Activated T-helper 2 cell treated with anti-CD3 and anti-CD28 coated beads, Interferon-gamma antibody, Interleukin-2, Interleukin-4, amounts not matched to agents 10 μg/mL and 5 μg/mL and 100 μg/mL, durations not matched to agents 14 hours and 24 hours and 36 hours (primary cell): ENCODE measurements around the gene DCDC2C. TPM values are rescaled to one million over a fixed set of nuclear protein-coding genes. Genes with fewer than 3 reads are reported as not detected.
"Not testable (repeated sequence)": the region's sequence is repeated elsewhere in the genome, so short reads cannot be mapped to it uniquely, and the experiment has no call there.

Experiments
- DNase-seq: peaks from one replicate; pipeline ENCODE4 v3.0.0; 2021; ENCODE audit warnings: low spot score
- H3K27ac Mint-ChIP-seq: one replicate; pipeline ENCODE4 v1.8.0; 2021; ENCODE audit warnings: mixed read lengths
- H3K27me3 Mint-ChIP-seq: one replicate; pipeline ENCODE4 v1.8.0; 2021; ENCODE audit warnings: low read depth, mixed read lengths
- H3K36me3 Mint-ChIP-seq: one replicate; pipeline ENCODE4 v1.8.0; 2021; ENCODE audit warnings: low read depth, mixed read lengths
- H3K4me1 Mint-ChIP-seq: one replicate; pipeline ENCODE4 v1.8.0; 2021; ENCODE audit warnings: low read depth, mixed read lengths
- H3K4me3 Mint-ChIP-seq: one replicate; pipeline ENCODE4 v1.8.0; 2021; ENCODE audit warnings: low read depth, mild to moderate bottlenecking, moderate library complexity, mixed read lengths
- H3K9me3 Mint-ChIP-seq: one replicate; pipeline ENCODE4 v1.8.0; 2021; ENCODE audit warnings: mixed read lengths
- intact Hi-C: fragments of 100-400 bp; cut with micrococcal nuclease; formaldehyde crosslinking; loops from one replicate; pipeline ENCODE4 v1.15.1; 2023
- total RNA-seq: library from RNA; stranded (reverse); gene quantifications from 2 replicates; pipeline ENCODE4 v1.2.3, GENCODE V29; 2022

The DCDC2C gene
- total RNA-seq, 1 donor from 2014 or later: not detected

- no peak for DNase-seq
- Mint-ChIP-seq H3K27ac (no peak overlapping the region), H3K27me3 (no peaks in the 10 kb centered on the region), H3K9me3 (peaks cover 10% of the 10 kb centered on the region), H3K36me3 (no peaks in the 10 kb centered on the region), H3K4me1 (no peaks in the 10 kb centered on the region), H3K4me3 (no peak overlapping the region)
- intact Hi-C loops: no loop called here
Observed at GRCh38 chr2:3814706-3815245, 111.4 kb downstream of the DCDC2C start.

DNA sequence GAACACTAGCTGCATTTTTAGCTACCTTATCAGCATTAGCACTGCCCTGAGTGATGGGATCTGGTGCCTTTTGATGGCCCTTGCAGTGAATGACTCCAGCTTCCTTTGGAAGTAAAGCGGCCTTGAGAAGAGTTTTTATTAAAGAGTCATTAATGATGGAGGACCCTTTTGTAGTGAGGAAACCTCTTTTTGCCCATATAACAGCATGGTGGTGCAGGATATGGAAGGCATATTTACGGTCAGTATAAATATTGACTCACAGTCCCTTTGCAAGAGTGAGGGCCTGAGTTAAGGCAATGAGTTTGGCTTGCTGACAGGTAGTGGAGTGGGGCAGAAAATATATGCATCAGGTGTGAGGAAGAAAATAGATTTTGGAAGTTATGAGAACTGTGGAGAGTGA lies 113.8 kb downstream of the DCDC2C start:
- H3K27ac Mint-ChIP-seq: not testable (repeated sequence)

GRCh38 chr2:3823748-3824147 lies 120.4 kb downstream of the DCDC2C start:
- H3K4me1 Mint-ChIP-seq: no peaks in the 10 kb centered on the region
- H3K27ac Mint-ChIP-seq: no peak overlapping the region
- H3K27me3 Mint-ChIP-seq: peaks cover 2% of the 10 kb centered on the region
- no peaks in the 10 kb centered on the region for H3K9me3 Mint-ChIP-seq
- no peaks in the 10 kb centered on the region for H3K36me3 Mint-ChIP-seq
- DNase-seq: no peak
- H3K4me3 Mint-ChIP-seq: no peak overlapping the region
- intact Hi-C loops: no loop called here

More for the DNA sequence above, 113.8 kb downstream of the DCDC2C start:
- H3K27me3 Mint-ChIP-seq, intact Hi-C loops, H3K9me3 Mint-ChIP-seq, DNase-seq, H3K36me3 Mint-ChIP-seq, H3K4me3 Mint-ChIP-seq, H3K4me1 Mint-ChIP-seq: not testable (repeated sequence)

DNA sequence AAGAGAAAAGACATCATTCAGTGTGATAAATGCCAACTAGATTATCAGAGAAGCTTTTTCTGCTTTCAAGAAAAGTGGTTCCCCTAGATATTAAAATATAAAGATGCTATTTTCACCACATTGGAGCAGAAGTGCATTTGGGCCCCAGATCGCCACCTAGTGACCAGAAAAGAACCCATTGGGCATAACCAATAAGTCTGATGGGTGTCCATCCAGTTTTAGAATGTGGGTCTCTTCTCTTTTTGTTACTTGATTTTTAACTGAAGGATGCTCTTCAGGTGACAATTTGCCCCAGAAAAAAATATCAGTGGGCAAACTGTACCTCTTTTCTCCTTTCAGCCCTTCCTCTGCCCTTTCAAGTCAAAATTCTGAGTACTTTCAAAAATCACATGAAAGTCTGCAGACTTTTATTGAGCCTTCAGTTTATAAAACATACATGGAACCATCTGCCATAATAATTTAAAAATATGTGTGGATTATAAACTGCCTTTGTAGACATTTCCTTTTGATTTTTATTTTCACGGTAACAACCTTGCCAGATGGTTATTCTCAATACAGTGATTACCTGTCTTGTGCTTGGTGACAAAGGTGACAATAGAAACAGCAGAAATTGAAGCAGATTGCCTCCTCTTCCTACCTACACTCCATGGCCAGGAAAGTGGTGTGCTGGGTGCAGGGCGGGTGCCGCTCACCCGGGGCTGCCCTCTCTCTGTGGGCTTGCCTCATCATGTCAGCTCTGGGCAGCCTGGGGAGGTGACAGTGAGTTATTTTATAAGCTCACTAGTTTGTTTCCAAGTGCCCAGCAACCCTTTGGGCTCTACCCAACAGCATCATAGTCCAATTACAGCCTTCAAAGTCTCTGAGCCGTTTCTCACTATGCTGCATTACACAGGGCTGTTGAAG lies 124.5 kb downstream of the DCDC2C start:
- DNase-seq: no peak
- intact Hi-C loops: no loop called here
- no peak overlapping the region for H3K4me3 Mint-ChIP-seq
- H3K4me1 Mint-ChIP-seq: no peaks in the 10 kb centered on the region
- H3K9me3 Mint-ChIP-seq: no peaks in the 10 kb centered on the region
- no peaks in the 10 kb centered on the region for H3K36me3 Mint-ChIP-seq
- no peak overlapping the region for H3K27ac Mint-ChIP-seq
- H3K27me3 Mint-ChIP-seq: peaks cover 2% of the 10 kb centered on the region

- Mint-ChIP-seq H3K9me3 (no peaks in the 10 kb centered on the region), H3K27ac (no peak overlapping the region), H3K27me3 (no peaks in the 10 kb centered on the region), H3K36me3 (no peaks in the 10 kb centered on the region), H3K4me1 (no peaks in the 10 kb centered on the region), H3K4me3 (no peak overlapping the region)
- DNase-seq: no peak
- intact Hi-C loops: no loop called here
Observed at GRCh38 chr2:3830796-3831195, 127.4 kb downstream of the DCDC2C start.

DNA sequence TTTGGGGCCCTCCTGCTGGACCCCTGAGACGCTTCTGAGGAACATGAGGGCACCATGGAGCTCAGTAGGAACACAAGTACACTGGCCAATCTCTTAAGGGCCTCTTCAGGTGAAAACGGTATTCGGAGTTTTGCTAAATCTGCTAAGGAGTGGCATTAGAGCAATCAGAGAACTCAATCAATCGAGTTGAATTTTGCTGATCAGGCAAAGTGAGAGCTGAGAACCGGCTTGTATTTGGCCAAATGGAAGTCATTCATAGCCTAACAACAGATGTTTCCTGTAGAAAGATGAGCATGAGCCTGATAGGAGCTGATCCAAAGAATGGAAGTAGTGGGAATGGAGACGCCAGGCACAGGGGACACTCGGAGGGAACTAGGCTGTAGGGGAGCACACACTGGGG lies 133.7 kb downstream of the DCDC2C start:
- Mint-ChIP-seq H3K27ac (no peak overlapping the region), H3K4me1 (no peaks in the 10 kb centered on the region), H3K9me3 (no peaks in the 10 kb centered on the region), H3K36me3 (no peaks in the 10 kb centered on the region), H3K4me3 (no peak overlapping the region), H3K27me3 (no peaks in the 10 kb centered on the region)
- no peak for DNase-seq
- intact Hi-C loops: no loop called here

DNA sequence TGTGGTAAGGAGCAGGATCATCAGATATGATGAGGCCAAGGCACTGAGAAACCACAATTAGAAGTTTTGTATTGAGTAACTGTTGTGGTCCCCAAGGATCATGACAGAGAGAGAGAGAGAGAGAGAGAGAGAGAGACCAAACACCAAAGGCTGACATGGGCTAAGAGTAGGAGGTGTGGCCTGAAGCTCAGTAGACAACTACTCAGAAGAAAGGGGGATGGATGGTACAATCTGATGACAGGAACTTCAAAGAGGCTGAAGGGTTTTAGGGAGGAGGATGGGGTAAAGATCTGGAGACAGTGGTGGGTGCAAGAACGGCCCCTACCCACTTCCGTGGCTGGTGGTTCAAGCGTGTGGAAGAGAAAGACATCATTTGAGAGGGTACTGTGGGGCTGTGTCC lies 135.0 kb downstream of the DCDC2C start:
- Mint-ChIP-seq H3K36me3 (no peaks in the 10 kb centered on the region), H3K9me3 (no peaks in the 10 kb centered on the region), H3K4me1 (no peaks in the 10 kb centered on the region), H3K4me3 (no peak overlapping the region), H3K27me3 (no peaks in the 10 kb centered on the region), H3K27ac (no peak overlapping the region)
- intact Hi-C loops: no loop called here
- no peak for DNase-seq

- H3K4me3 Mint-ChIP-seq: no peak overlapping the region
- no peaks in the 10 kb centered on the region for H3K4me1 Mint-ChIP-seq
- H3K9me3 Mint-ChIP-seq: no peaks in the 10 kb centered on the region
- H3K27me3 Mint-ChIP-seq: no peaks in the 10 kb centered on the region
- no peak overlapping the region for H3K27ac Mint-ChIP-seq
- H3K36me3 Mint-ChIP-seq: no peaks in the 10 kb centered on the region
- intact Hi-C loops: no loop called here
- DNase-seq: no peak
Observed at GRCh38 chr2:3839476-3839875, 136.1 kb downstream of the DCDC2C start.

DNA sequence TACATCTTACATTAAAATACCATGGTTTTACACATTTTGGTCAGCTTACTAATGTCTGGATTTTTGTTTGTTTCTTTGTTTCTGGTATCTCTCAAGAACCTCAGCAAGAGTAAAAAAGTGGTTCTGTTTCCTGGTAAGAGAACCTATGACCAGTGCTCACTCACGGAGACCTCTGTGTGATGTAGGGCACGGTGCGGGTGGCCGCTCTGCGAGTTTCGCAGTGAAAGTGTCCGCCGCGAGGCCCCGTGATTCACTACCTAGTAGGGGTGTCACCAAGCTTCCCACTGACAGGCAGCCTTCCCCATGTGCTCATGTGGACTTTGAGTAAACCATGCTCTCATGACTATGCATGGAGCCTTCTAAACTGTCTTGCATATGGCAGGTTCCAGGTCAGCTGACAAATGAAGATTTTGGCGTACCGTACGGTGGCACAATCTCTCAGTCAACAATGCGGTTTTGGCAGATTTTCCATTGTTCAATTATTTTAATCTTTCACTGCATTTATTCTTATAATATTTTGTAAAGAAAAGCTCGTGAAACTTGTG lies 137.3 kb downstream of the DCDC2C start:
- no peaks in the 10 kb centered on the region for H3K36me3 Mint-ChIP-seq
- intact Hi-C loops: no loop called here
- no peaks in the 10 kb centered on the region for H3K9me3 Mint-ChIP-seq
- DNase-seq: no peak
- H3K27ac Mint-ChIP-seq: no peak overlapping the region
- no peaks in the 10 kb centered on the region for H3K27me3 Mint-ChIP-seq
- no peaks in the 10 kb centered on the region for H3K4me1 Mint-ChIP-seq
- H3K4me3 Mint-ChIP-seq: no peak overlapping the region

DNA sequence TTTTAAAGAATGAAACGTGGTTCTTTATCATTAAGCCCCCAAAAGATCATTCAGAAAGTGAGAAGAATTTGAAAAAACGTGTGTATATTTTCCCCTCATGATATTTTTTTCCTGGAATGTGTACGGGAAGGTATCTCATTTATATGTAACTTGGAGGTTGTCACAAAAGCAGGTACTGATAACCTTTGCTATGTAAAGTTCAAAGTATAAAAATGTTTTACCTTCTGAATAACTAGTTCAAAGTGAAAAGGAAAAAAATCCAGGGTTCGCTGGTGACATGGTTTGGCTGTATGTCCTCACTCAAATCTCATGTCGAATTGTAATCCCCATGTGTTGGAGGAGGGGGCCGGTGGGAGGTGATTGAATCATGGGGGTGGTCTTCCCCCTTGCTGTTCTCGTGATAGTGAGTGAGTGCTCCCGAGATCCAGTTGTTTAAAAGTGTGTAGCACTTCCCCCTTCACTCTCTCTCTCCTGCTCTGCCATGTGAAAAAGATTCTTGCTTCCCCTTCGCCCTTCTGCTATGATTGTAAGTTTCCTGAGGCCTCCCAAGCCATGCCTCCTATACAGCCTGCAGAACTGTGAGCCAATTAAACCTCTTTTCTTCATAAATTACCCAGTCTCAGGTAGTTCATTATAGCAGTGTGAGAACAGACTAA lies 144.2 kb downstream of the DCDC2C start:
- DNase-seq: no peak
- intact Hi-C loops: no loop called here
- no peaks in the 10 kb centered on the region for H3K4me1 Mint-ChIP-seq
- no peaks in the 10 kb centered on the region for H3K36me3 Mint-ChIP-seq
- H3K27me3 Mint-ChIP-seq: no peaks in the 10 kb centered on the region
- no peak overlapping the region for H3K27ac Mint-ChIP-seq
- no peak overlapping the region for H3K4me3 Mint-ChIP-seq
- no peaks in the 10 kb centered on the region for H3K9me3 Mint-ChIP-seq

GRCh38 chr2:3848776-3849175 lies 145.4 kb downstream of the DCDC2C start:
- Mint-ChIP-seq H3K27me3 (no peaks in the 10 kb centered on the region), H3K4me1 (no peaks in the 10 kb centered on the region), H3K36me3 (no peaks in the 10 kb centered on the region), H3K4me3 (no peak overlapping the region), H3K9me3 (peaks cover 9% of the 10 kb centered on the region), H3K27ac (no peak overlapping the region)
- DNase-seq: no peak
- intact Hi-C loops: no loop called here

- no peak overlapping the region for H3K4me3 Mint-ChIP-seq
- intact Hi-C loops: no loop called here
- no peak for DNase-seq
- H3K36me3 Mint-ChIP-seq: no peaks in the 10 kb centered on the region
- H3K27me3 Mint-ChIP-seq: no peaks in the 10 kb centered on the region
- H3K4me1 Mint-ChIP-seq: no peaks in the 10 kb centered on the region
- H3K9me3 Mint-ChIP-seq: peaks cover 9% of the 10 kb centered on the region
- no peak overlapping the region for H3K27ac Mint-ChIP-seq
Observed at GRCh38 chr2:3849213-3849612, 145.8 kb downstream of the DCDC2C start.

DNA sequence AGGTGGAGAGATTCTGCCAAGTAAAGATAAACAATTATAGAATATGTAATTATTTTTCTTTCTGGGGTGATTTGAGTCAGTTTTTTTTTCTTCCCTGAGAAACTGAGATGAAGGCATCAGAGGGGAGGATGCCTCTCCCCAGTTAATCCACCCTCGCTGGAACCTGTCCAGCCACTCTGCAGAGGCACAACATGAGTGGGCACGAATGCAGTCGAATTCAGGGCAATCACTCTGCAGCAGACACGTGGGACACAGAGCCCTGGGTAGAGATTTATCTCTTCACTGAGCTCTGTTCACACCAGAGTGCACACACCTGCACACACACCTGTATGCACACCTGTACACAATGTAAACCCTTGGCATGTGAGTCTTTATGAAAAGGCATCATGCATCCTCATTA lies 154.2 kb downstream of the DCDC2C start:
- Mint-ChIP-seq H3K27me3 (no peaks in the 10 kb centered on the region), H3K4me3 (no peak overlapping the region), H3K36me3 (no peaks in the 10 kb centered on the region), H3K27ac (no peak overlapping the region), H3K4me1 (no peaks in the 10 kb centered on the region), H3K9me3 (peaks cover 9% of the 10 kb centered on the region)
- intact Hi-C loops: no loop called here
- DNase-seq: no peak
